ENCODE measurements around the gene DENND4C.
"Not testable (repeated sequence)": the region's sequence is repeated elsewhere in the genome, so short reads cannot be mapped to it uniquely, and the experiment has no call there.

Gene DENND4C

GRCh38 chr9:19378647-19379046 is 148.2 kb downstream of the DENND4C start:
- Mint-ChIP-seq H3K27ac (peak overlapping the region; percentile 98), H3K36me3 (ENCODE audit: low read depth) (peaks cover 66% of the 10 kb centered on the region), H3K4me1 (ENCODE audit: low read depth) (peaks cover 36% of the 10 kb centered on the region), H3K27me3 (ENCODE audit: low read depth) (no peaks in the 10 kb centered on the region), H3K4me3 (peak overlapping the region; percentile 92), H3K9me3 (no peaks in the 10 kb centered on the region)
- no peak for DNase-seq (ENCODE audit: low spot score)

GRCh38 chr9:19379283-19379682 is 148.8 kb downstream of the DENND4C start:
- Mint-ChIP-seq H3K27me3 (ENCODE audit: low read depth) (no peaks in the 10 kb centered on the region), H3K9me3 (no peaks in the 10 kb centered on the region), H3K4me3 (peak overlapping the region; percentile 92), H3K36me3 (ENCODE audit: low read depth) (peaks cover 60% of the 10 kb centered on the region), H3K4me1 (ENCODE audit: low read depth) (peaks cover 36% of the 10 kb centered on the region), H3K27ac (peak overlapping the region; percentile 98)
- DNase-seq (ENCODE audit: low spot score) = no peak

- Mint-ChIP-seq H3K4me1 (ENCODE audit: low read depth) (peaks cover 36% of the 10 kb centered on the region), H3K27ac (peak overlapping the region; percentile 98), H3K27me3 (ENCODE audit: low read depth) (no peaks in the 10 kb centered on the region), H3K4me3 (peak overlapping the region; percentile 92), H3K36me3 (ENCODE audit: low read depth) (peaks cover 56% of the 10 kb centered on the region), H3K9me3 (no peaks in the 10 kb centered on the region)
- DNase-seq (ENCODE audit: low spot score) = no peak
These were observed 149.2 kb downstream of the DENND4C start for GRCh38 chr9:19379697-19380046.

DNA sequence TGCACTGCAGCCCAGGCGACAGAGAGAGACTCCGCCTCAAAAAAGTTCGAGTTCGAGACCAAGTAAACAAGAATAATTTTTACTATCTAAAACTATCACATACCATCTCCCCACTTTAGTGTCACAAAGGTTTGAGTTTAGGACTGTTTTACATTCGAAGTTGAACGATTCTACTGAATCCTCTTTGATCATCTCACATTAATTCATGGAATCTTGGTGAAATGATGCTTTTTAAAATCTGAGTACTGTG is 150.3 kb downstream of the DENND4C start:
- Mint-ChIP-seq H3K27ac (peak overlapping the region; percentile 98), H3K4me1 (ENCODE audit: low read depth) (peaks cover 36% of the 10 kb centered on the region), H3K36me3 (ENCODE audit: low read depth) (peaks cover 47% of the 10 kb centered on the region)

GRCh38 chr9:19381656-19382055 is 151.2 kb downstream of the DENND4C start:
- H3K27ac Mint-ChIP-seq = no peak overlapping the region
- peaks cover 39% of the 10 kb centered on the region for H3K36me3 Mint-ChIP-seq (ENCODE audit: low read depth)
- no peaks in the 10 kb centered on the region for H3K27me3 Mint-ChIP-seq (ENCODE audit: low read depth)
- DNase-seq (ENCODE audit: low spot score) = no peak
- no peak overlapping the region for H3K4me3 Mint-ChIP-seq
- H3K9me3 Mint-ChIP-seq = no peaks in the 10 kb centered on the region
- H3K4me1 Mint-ChIP-seq (ENCODE audit: low read depth) = peaks cover 29% of the 10 kb centered on the region

More for the DNA sequence above, 150.3 kb downstream of the DENND4C start:
- H3K4me3 Mint-ChIP-seq = peak overlapping the region; percentile 92
- no peaks in the 10 kb centered on the region for H3K27me3 Mint-ChIP-seq (ENCODE audit: low read depth)
- H3K9me3 Mint-ChIP-seq = no peaks in the 10 kb centered on the region
- no peak for DNase-seq (ENCODE audit: low spot score)

DNA sequence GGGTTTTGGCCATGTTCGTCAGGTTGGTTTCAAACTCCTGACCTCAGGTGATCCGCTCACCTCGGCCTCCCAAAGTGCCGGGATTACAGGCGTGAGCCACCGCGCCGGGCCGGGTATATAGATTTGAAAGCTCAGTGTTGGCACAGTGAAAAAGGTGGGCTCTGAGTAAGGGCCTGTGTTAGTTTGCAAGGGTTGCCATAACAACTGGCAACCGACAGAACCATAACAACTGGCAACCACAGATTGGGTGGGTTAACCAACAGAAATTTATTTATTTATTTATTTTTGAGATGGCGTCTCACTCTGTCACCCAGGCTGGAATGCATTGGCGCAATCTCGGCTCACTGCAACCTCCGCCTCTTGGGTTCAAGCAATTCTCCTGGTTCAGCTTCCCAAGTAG is 154.7 kb downstream of the DENND4C start:
- DNase-seq (ENCODE audit: low spot score); H3K9me3 Mint-ChIP-seq; H3K4me1 Mint-ChIP-seq (ENCODE audit: low read depth); H3K27ac Mint-ChIP-seq; H3K4me3 Mint-ChIP-seq; H3K36me3 Mint-ChIP-seq (ENCODE audit: low read depth): not testable (repeated sequence)
- peaks cover 14% of the 10 kb centered on the region for H3K27me3 Mint-ChIP-seq (ENCODE audit: low read depth)

- DNase-seq (ENCODE audit: low spot score) = no peak
- Mint-ChIP-seq H3K4me3 (no peak overlapping the region), H3K36me3 (ENCODE audit: low read depth) (no peaks in the 10 kb centered on the region), H3K4me1 (ENCODE audit: low read depth) (peaks cover 5% of the 10 kb centered on the region), H3K9me3 (no peaks in the 10 kb centered on the region), H3K27ac (no peak overlapping the region), H3K27me3 (ENCODE audit: low read depth) (peaks cover 15% of the 10 kb centered on the region)
These were observed 155.5 kb downstream of the DENND4C start for GRCh38 chr9:19385786-19386501.

DNA sequence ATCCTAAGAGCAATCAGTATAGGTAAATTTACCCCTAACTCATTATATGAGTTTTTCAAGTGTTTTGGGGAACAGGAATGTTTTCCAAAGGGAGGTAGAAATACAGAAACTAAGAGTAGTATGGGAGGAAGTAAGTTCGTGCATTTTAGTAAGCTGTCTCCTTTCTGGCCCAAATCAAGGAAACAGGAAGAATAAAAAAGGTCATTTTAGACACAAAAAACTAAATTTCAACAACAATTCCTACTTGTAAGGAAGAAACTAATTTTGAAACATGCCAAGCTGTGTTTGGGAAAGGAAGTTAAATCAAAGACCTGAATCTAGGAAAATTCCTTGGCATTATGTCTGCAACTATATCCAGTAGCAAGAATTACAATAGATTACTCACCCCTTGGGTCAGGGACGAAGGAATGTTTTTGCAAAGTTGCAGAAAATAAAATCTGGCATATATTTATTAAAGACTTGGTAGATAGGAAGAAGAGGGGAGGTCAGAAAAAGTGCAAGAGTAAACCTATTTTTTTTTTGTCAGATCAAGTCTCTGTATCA is 156.1 kb downstream of the DENND4C start:
- Mint-ChIP-seq H3K9me3 (no peaks in the 10 kb centered on the region), H3K27ac (no peak overlapping the region), H3K27me3 (ENCODE audit: low read depth) (peaks cover 15% of the 10 kb centered on the region), H3K4me3 (no peak overlapping the region), H3K36me3 (ENCODE audit: low read depth) (no peaks in the 10 kb centered on the region), H3K4me1 (ENCODE audit: low read depth) (no peaks in the 10 kb centered on the region)
- no peak for DNase-seq (ENCODE audit: low spot score)

DNA sequence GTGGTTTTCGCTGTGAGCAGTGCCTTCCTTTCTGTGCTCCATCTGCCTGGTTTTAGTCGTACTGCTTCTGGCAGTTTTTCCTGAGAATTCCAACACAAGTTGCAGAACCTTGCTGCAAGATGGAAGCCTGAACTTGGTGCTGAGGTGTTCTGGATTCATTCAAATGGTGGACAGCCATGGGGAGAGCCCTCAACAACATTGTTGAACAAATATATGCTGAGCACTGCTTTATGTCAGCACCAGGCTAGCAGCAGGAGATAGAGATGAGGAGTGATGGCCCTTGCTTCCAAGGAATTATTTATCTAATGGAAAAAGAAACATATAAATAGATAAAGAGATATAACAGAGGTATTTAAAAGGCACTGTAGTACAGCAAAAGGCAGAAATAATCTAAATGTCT is 156.8 kb downstream of the DENND4C start:
- Mint-ChIP-seq H3K4me3 (no peak overlapping the region), H3K4me1 (ENCODE audit: low read depth) (no peaks in the 10 kb centered on the region), H3K36me3 (ENCODE audit: low read depth) (no peaks in the 10 kb centered on the region), H3K9me3 (no peaks in the 10 kb centered on the region), H3K27ac (no peak overlapping the region), H3K27me3 (ENCODE audit: low read depth) (peaks cover 15% of the 10 kb centered on the region)
- no peak for DNase-seq (ENCODE audit: low spot score)

- H3K27ac Mint-ChIP-seq; H3K4me3 Mint-ChIP-seq; H3K4me1 Mint-ChIP-seq (ENCODE audit: low read depth); DNase-seq (ENCODE audit: low spot score); H3K36me3 Mint-ChIP-seq (ENCODE audit: low read depth); H3K9me3 Mint-ChIP-seq: not testable (repeated sequence)
- peaks cover 17% of the 10 kb centered on the region for H3K27me3 Mint-ChIP-seq (ENCODE audit: low read depth)
These were observed 159.0 kb downstream of the DENND4C start for GRCh38 chr9:19389539-19389938.

- Mint-ChIP-seq H3K9me3 (no peaks in the 10 kb centered on the region), H3K4me1 (ENCODE audit: low read depth) (peaks cover 4% of the 10 kb centered on the region)
- no peak for DNase-seq (ENCODE audit: low spot score)
These were observed 167.4 kb downstream of the DENND4C start for GRCh38 chr9:19397845-19398244.

DNA sequence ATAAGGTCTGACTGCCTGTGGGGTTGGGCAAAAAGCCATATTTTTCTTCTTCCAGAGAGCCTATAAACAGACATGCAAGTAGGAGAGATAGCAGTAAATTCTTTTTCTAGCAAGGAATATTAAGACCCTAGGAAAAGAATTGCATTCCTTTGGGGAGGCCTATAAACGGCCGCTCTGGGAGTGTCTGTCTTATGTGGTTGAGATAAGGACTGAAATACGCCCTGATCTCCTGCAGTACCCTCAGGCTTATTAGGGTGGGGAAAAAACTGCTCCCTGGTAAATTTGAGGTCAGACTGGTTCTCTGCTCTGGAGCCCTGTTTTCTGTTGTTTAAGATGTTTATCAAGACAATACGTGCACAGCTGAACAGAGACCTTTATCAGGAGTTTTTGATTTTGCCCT is 172.7 kb downstream of the DENND4C start:
- H3K36me3 Mint-ChIP-seq (ENCODE audit: low read depth); H3K4me3 Mint-ChIP-seq; H3K27ac Mint-ChIP-seq; DNase-seq (ENCODE audit: low spot score); H3K27me3 Mint-ChIP-seq (ENCODE audit: low read depth); H3K9me3 Mint-ChIP-seq; H3K4me1 Mint-ChIP-seq (ENCODE audit: low read depth): not testable (repeated sequence)

More at GRCh38 chr9:19397845-19398244, 167.4 kb downstream of the DENND4C start:
- Mint-ChIP-seq H3K27me3 (ENCODE audit: low read depth) (peaks cover 9% of the 10 kb centered on the region), H3K27ac (no peak overlapping the region), H3K4me3 (no peak overlapping the region), H3K36me3 (ENCODE audit: low read depth) (no peaks in the 10 kb centered on the region)

- Mint-ChIP-seq H3K27me3 (ENCODE audit: low read depth) (peaks cover 9% of the 10 kb centered on the region), H3K27ac (no peak overlapping the region), H3K4me3 (no peak overlapping the region), H3K36me3 (ENCODE audit: low read depth) (no peaks in the 10 kb centered on the region), H3K4me1 (ENCODE audit: low read depth) (peaks cover 6% of the 10 kb centered on the region), H3K9me3 (peaks cover 5% of the 10 kb centered on the region)
- no peak for DNase-seq (ENCODE audit: low spot score)
These were observed 174.0 kb downstream of the DENND4C start for GRCh38 chr9:19404283-19405075.

- peaks cover 4% of the 10 kb centered on the region for H3K27me3 Mint-ChIP-seq (ENCODE audit: low read depth)
- H3K36me3 Mint-ChIP-seq (ENCODE audit: low read depth) = no peaks in the 10 kb centered on the region
- H3K27ac Mint-ChIP-seq = no peak overlapping the region
- peaks cover 13% of the 10 kb centered on the region for H3K4me1 Mint-ChIP-seq (ENCODE audit: low read depth)
- no peak for DNase-seq (ENCODE audit: low spot score)
- H3K9me3 Mint-ChIP-seq = peaks cover 5% of the 10 kb centered on the region
- no peak overlapping the region for H3K4me3 Mint-ChIP-seq
These were observed 175.3 kb downstream of the DENND4C start for GRCh38 chr9:19405771-19406170.
